Loucy (cell line): ENCODE results near the gene SNX20.

ENCODE experiments used
- H2AFZ ChIP-seq: fragments of 200-600 bp; sonication (generic); 2 replicates; pipeline ENCODE4 v1.6.0; 2016; ENCODE audit warnings: antibody characterized with exemption, mild to moderate bottlenecking, low read length, moderate library complexity
- H3F3A ChIP-seq: fragments of 200-600 bp; 2 replicates; pipeline ENCODE4 v1.6.0; 2016; ENCODE audit warnings: antibody characterized with exemption, low read depth, mild to moderate bottlenecking
- H3K27me3 ChIP-seq: fragments of 200-600 bp; sonication (generic); 2 replicates; pipeline ENCODE4 v1.6.1; 2014; ENCODE audit warnings: low read length, mild to moderate bottlenecking; ENCODE audit not compliant: insufficient read depth, poor library complexity, severe bottlenecking
- H3K36me3 ChIP-seq: fragments of 200-600 bp; sonication (generic); 2 replicates; pipeline ENCODE4 v1.6.1; 2016; ENCODE audit warnings: low read length; ENCODE audit not compliant: insufficient read depth
- H3K4me1 ChIP-seq: fragments of 200-600 bp; sonication (generic); 2 replicates; pipeline ENCODE4 v1.5.1; 2014; ENCODE audit warnings: low read length, mild to moderate bottlenecking; ENCODE audit not compliant: insufficient read depth, poor library complexity, severe bottlenecking
- H3K4me2 ChIP-seq: fragments of 200-600 bp; sonication (generic); 2 replicates; pipeline ENCODE4 v1.6.0; 2014; ENCODE audit warnings: antibody characterized with exemption, low read length, low read depth, mild to moderate bottlenecking; ENCODE audit not compliant: poor library complexity, severe bottlenecking
- H3K4me3 ChIP-seq: fragments of 200-600 bp; sonication (generic); 2 replicates; pipeline ENCODE4 v1.5.1; 2014; ENCODE audit warnings: low read length, mild to moderate bottlenecking, mixed read lengths; ENCODE audit not compliant: poor library complexity, severe bottlenecking
- H3K79me2 ChIP-seq: fragments of 200-600 bp; sonication (generic); 2 replicates; pipeline ENCODE4 v1.6.1; 2014; ENCODE audit warnings: low read length; ENCODE audit not compliant: insufficient read depth
- H3K9ac ChIP-seq: fragments of 200-600 bp; sonication (generic); 2 replicates; pipeline ENCODE4 v1.6.0; 2014; ENCODE audit warnings: mild to moderate bottlenecking, low read depth, low read length, moderate library complexity; ENCODE audit not compliant: poor library complexity, severe bottlenecking
- H3K9me2 ChIP-seq: fragments of 200-600 bp; sonication (generic); replicated peaks from 2 replicates; pipeline ENCODE4 v1.6.1; 2016; ENCODE audit warnings: low read depth, low read length, mixed read lengths
- H3K9me3 ChIP-seq: fragments of 200-600 bp; sonication (generic); 2 replicates; pipeline ENCODE4 v1.6.1; 2014; ENCODE audit warnings: mild to moderate bottlenecking, antibody characterized with exemption, low read length, low read depth; ENCODE audit not compliant: insufficient read depth
- H4K20me1 ChIP-seq: fragments of 200-600 bp; sonication (generic); 2 replicates; pipeline ENCODE4 v1.6.0; 2014; ENCODE audit warnings: antibody characterized with exemption, low read length, mild to moderate bottlenecking; ENCODE audit not compliant: insufficient read depth, poor library complexity, severe bottlenecking
- CTCF ChIP-seq: fragments of 200-600 bp; sonication (generic); conservative IDR thresholded peaks from 2 replicates; pipeline ENCODE4 v1.5.1; 2014; ENCODE audit warnings: mild to moderate bottlenecking, antibody characterized with exemption, low read length
- EZH2phosphoT487 ChIP-seq: fragments of 200-600 bp; IDR thresholded peaks from 2 replicates; pipeline ENCODE4 v1.6.1; 2018; ENCODE audit warnings: antibody characterized with exemption, mild to moderate bottlenecking, moderate library complexity, borderline replicate concordance

SNX20 gene

DNA sequence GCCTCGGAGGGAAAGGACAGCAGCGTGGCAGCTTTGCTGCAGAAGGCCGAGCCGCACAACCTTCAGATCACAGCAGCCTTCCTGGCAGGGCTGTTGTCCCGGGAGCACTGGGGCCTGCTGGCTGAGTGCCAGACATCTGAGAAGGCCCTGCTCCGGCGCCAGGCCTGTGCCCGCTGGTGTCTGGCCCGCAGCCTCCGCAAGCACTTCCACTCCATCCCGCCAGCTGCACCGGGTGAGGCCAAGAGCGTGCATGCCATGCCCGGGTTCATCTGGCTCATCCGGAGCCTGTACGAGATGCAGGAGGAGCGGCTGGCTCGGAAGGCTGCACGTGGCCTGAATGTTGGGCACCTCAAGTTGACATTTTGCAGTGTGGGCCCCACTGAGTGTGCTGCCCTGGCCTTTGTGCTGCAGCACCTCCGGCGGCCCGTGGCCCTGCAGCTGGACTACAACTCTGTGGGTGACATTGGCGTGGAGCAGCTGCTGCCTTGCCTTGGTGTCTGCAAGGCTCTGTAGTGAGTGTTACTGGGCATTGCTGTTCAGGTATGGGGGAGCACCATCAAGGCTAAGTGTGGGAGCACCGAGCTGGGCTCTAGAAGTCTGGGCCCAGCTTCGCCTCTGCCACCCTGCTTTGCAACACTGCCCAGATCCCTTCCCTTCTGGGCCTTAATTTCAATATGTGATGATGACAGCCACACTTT lies 30.9 kb upstream of the SNX20 start:
- Histone ChIP-seq H2AFZ (no peak overlapping the region), H3K36me3 (no peaks in the 10 kb centered on the region), H3K4me2 (no peak overlapping the region), H3K9me3 (no peaks in the 10 kb centered on the region), H4K20me1 (no peaks in the 10 kb centered on the region), H3K27me3 (no peaks in the 10 kb centered on the region), H3K79me2 (no peaks in the 10 kb centered on the region), H3F3A (no peaks in the 10 kb centered on the region), H3K4me3 (no peak overlapping the region), H3K9ac (no peak overlapping the region), H3K4me1 (peaks cover 11% of the 10 kb centered on the region), H3K9me2 (no peaks in the 10 kb centered on the region)
- no peak for TF ChIP-seq EZH2phosphoT487
- TF ChIP-seq CTCF, result no peak

- no peaks in the 10 kb centered on the region for H3K36me3 ChIP-seq
- H3K79me2 ChIP-seq, result no peaks in the 10 kb centered on the region
- H3K9ac ChIP-seq, result no peak overlapping the region
- no peak overlapping the region for H3K4me2 ChIP-seq
- no peaks in the 10 kb centered on the region for H3K27me3 ChIP-seq
- no peaks in the 10 kb centered on the region for H3K9me2 ChIP-seq
- H3K4me3 ChIP-seq, result no peak overlapping the region
- H3K9me3 ChIP-seq, result no peaks in the 10 kb centered on the region
- peaks cover 11% of the 10 kb centered on the region for H3K4me1 ChIP-seq
- no peaks in the 10 kb centered on the region for H3F3A ChIP-seq
- no peaks in the 10 kb centered on the region for H4K20me1 ChIP-seq
- no peak for TF ChIP-seq CTCF
- TF ChIP-seq EZH2phosphoT487, result no peak
- no peak overlapping the region for H2AFZ ChIP-seq
These were observed 29.9 kb upstream of the SNX20 start for GRCh38 chr16:50711040-50711439.

DNA sequence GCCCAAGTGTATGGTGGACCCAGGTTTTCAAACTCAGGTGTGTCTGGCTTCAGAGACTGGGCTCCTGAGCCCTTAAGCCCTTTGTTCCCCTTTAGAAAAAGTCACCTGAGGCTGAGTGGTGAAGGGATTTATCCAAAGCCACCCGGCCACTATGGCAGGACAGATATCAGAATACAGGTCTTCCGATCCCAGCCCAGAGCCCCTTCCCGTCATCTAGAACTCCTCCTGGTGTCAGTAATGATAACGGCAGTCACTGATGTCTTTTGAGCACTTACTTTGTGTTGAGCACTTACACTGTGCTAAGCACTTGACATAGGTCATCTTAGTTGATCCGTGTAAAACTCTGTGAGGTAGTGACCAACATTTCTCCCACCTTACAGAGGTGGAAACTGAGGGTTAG lies 28.9 kb upstream of the SNX20 start:
- Histone ChIP-seq H3K9me3 (peaks cover 3% of the 10 kb centered on the region; the same call in 1 of the 2 replicates), H3K9me2 (no peaks in the 10 kb centered on the region), H3K36me3 (no peaks in the 10 kb centered on the region), H3K27me3 (no peaks in the 10 kb centered on the region), H4K20me1 (no peaks in the 10 kb centered on the region), H3F3A (no peaks in the 10 kb centered on the region), H3K4me2 (no peak overlapping the region), H3K9ac (no peak overlapping the region), H3K4me1 (peaks cover 11% of the 10 kb centered on the region), H2AFZ (no peak overlapping the region), H3K79me2 (no peaks in the 10 kb centered on the region), H3K4me3 (no peak overlapping the region)
- TF ChIP-seq EZH2phosphoT487 (no peak), CTCF (no peak)
